Liver (tissue), 9 donors: Measurements from ENCODE around the gene RARB. TPM values are rescaled to one million over a fixed set of nuclear protein-coding genes. Genes with fewer than 3 reads are reported as not detected.

Source experiments
- DNase-seq: peaks from one replicate; pipeline ENCODE4 v3.0.0-alpha.2; 2017; ENCODE audit warnings: low spot score
- H3K27ac ChIP-seq, 2 donors: one replicate each; pipeline ENCODE4 v1.7.0; 2013; ENCODE audit warnings: inconsistent platforms in 2 of 2, low read length in 2 of 2, control low read depth in 1 of 2, low read depth in 1 of 2, mild to moderate bottlenecking in 1 of 2
- H3K27me3 ChIP-seq, 4 donors: one replicate each; pipeline versions ENCODE4 v1.6.1 to v1.7.0; 2013; ENCODE audit warnings: low read length in 3 of 4, inconsistent platforms in 1 of 4, mild to moderate bottlenecking in 1 of 4, moderate library complexity in 1 of 4; ENCODE audit not compliant: control insufficient read depth in 4 of 4, insufficient read depth in 4 of 4
- H3K36me3 ChIP-seq, 4 donors: one replicate each; pipeline versions ENCODE4 v1.6.1 to v1.7.0; 2013; ENCODE audit warnings: low read length in 3 of 4, mild to moderate bottlenecking in 3 of 4, low read depth in 1 of 4, moderate library complexity in 1 of 4; ENCODE audit not compliant: control insufficient read depth in 4 of 4, insufficient read depth in 3 of 4
- H3K4me1 ChIP-seq, 4 donors: one replicate each; pipeline versions ENCODE4 v1.6.1 to v1.7.0; 2013; ENCODE audit warnings: low read length in 3 of 4, mild to moderate bottlenecking in 3 of 4, moderate library complexity in 1 of 4; ENCODE audit not compliant: control insufficient read depth in 4 of 4, insufficient read depth in 4 of 4
- H3K4me3 ChIP-seq, 3 donors: one replicate each; pipeline versions ENCODE4 v1.6.1 to v1.7.0; 2013; ENCODE audit warnings: low read length in 3 of 3, control low read depth in 1 of 3, low read depth in 1 of 3, mild to moderate bottlenecking in 1 of 3
- H3K9ac ChIP-seq, 2 donors: one replicate each; pipeline ENCODE4 v1.7.0; 2013; ENCODE audit warnings: low read length in 2 of 2, mild to moderate bottlenecking in 2 of 2, moderate library complexity in 2 of 2, control low read depth in 1 of 2, low read depth in 1 of 2
- H3K9me3 ChIP-seq, 4 donors: one replicate each; pipeline versions ENCODE4 v1.6.1 to v1.7.0; 2013; ENCODE audit warnings: low read length in 3 of 4; ENCODE audit not compliant: control insufficient read depth in 4 of 4
- EGR1 ChIP-seq, 2 donors: IDR thresholded peaks; 2 replicates each; pipeline ENCODE4 v1.6.1; 2016 to 2018; ENCODE audit warnings: antibody characterized with exemption in 2 of 2, low read depth in 2 of 2
- FOXA1 ChIP-seq: IDR thresholded peaks from 2 replicates; pipeline ENCODE4 v1.6.1; 2016; ENCODE audit warnings: antibody characterized with exemption
- HNF4A ChIP-seq, 2 donors: conservative IDR thresholded peaks; 2 replicates each; pipeline ENCODE4 v1.6.1; 2016; ENCODE audit warnings: antibody characterized with exemption in 2 of 2, mild to moderate bottlenecking in 2 of 2
- HNF4G ChIP-seq: IDR thresholded peaks from 2 replicates; pipeline ENCODE4 v1.6.1; 2016; ENCODE audit warnings: antibody characterized with exemption
- JUND ChIP-seq, 2 donors: IDR thresholded peaks; 2 replicates each; pipeline ENCODE4 v1.6.1; 2016; ENCODE audit warnings: antibody characterized with exemption in 2 of 2
- MAX ChIP-seq: IDR thresholded peaks from 2 replicates; pipeline ENCODE4 v1.6.1; 2016; ENCODE audit warnings: antibody characterized with exemption
- NR2F2 ChIP-seq: IDR thresholded peaks from 2 replicates; pipeline ENCODE4 v1.6.1; 2016; ENCODE audit warnings: antibody characterized with exemption
- RAD21 ChIP-seq, 2 donors: IDR thresholded peaks; 2 replicates each; pipeline ENCODE4 v1.6.1; 2016; ENCODE audit warnings: antibody characterized with exemption in 2 of 2, mild to moderate bottlenecking in 2 of 2
- REST ChIP-seq: IDR thresholded peaks from 2 replicates; pipeline ENCODE4 v1.6.1; 2016; ENCODE audit warnings: antibody characterized with exemption, mild to moderate bottlenecking
- RXRA ChIP-seq, 2 donors: IDR thresholded peaks; 2 replicates each; pipeline ENCODE4 v1.6.1; 2017 to 2018; ENCODE audit warnings: antibody characterized with exemption in 2 of 2, mild to moderate bottlenecking in 1 of 2
- SP1 ChIP-seq: IDR thresholded peaks from 2 replicates; pipeline ENCODE4 v1.6.1; 2018; ENCODE audit warnings: antibody characterized with exemption, mild to moderate bottlenecking
- TAF1 ChIP-seq: conservative IDR thresholded peaks from 2 replicates; pipeline ENCODE4 v1.6.1; 2016; ENCODE audit warnings: antibody characterized with exemption, mild to moderate bottlenecking
- WGBS: extraction: QIAGEN DNeasy Blood & Tissue Kit; methylation state at CpG from one replicate; pipeline ENCODE4 v1.1.7; 2013; 5-methylcytosine and 5-hydroxymethylcytosine counted together
- polyA plus RNA-seq, 2 donors: library from polyadenylated mRNA; stranded (reverse) in 1 of 2; unstranded in 1 of 2; fragments of 200-250 nt in 1 of 2; fragments of >200 nt in 1 of 2; fragmentation: Nextera tagmentation in 1 of 2; extraction: Ambion mirVana in 1 of 2; gene quantifications; one replicate each; pipeline versions ENCODE4 v1.2.1 to v1.2.3, GENCODE V29; 2013 to 2015
- total RNA-seq, 2 donors: library from RNA; depleted of rRNA; stranded (reverse); fragments of >200 nt; gene quantifications; one replicate each; pipeline ENCODE4 v1.2.3, GENCODE V29; 2014
- TF ChIP-seq, protein P1 (sequence below): IDR thresholded peaks from 2 replicates; pipeline ENCODE4 v1.6.1; 2016; ENCODE audit warnings: antibody characterized with exemption
- TF ChIP-seq, protein P2 (sequence below): IDR thresholded peaks from 2 replicates; pipeline ENCODE4 v1.6.1; 2016; ENCODE audit warnings: antibody characterized with exemption
- donor health status: healthy.
- donor health status: healthy.
- donor health status: healthy.
- donor health status: healthy.
- donor health status: healthy.

RARB gene
- total and polyA plus RNA-seq, 4 donors: 2.1 to 3.3 (median 2.3) TPM

- Histone ChIP-seq H3K9me3 (no peaks in the 10 kb centered on the region), H3K4me3 (no peak overlapping the region), H3K27ac (no peak overlapping the region), H3K36me3 (no peaks in the 10 kb centered on the region), H3K9ac (no peak overlapping the region), H3K27me3 (no peaks in the 10 kb centered on the region), H3K4me1 (peaks cover 0 to 2% (median 0%) of the 10 kb centered on the region in 4 donors)
- WGBS: 61% methylated on average over 2 of the region's 2 CpGs
- TF ChIP-seq SP1: no peak
- TF ChIP-seq NR2F2: peak; percentile 69
- no peak for DNase-seq
Measured at GRCh38 chr3:25555695-25556437, 127.8 kb downstream of the RARB start.

- peaks cover 0 to 2% (median 0%) of the 10 kb centered on the region in 4 donors for H3K4me1 ChIP-seq
- no peak overlapping the region for H3K27ac ChIP-seq
- TF ChIP-seq SP1 (no peak), JUND (IDR thresholded peaks at IDR 0.05) (no peak), RAD21 (IDR thresholded peaks at IDR 0.05) (no peak), TAF1 (no peak), FOXA1 (no peak), HNF4A (conservative IDR thresholded peaks at IDR 0.05) (no peak), REST (no peak), HNF4G (no peak), MAX (no peak), EGR1 (IDR thresholded peaks at IDR 0.05; ENCODE audit: low read depth in 2 of 2) (no peak), RXRA (IDR thresholded peaks at IDR 0.05) (no peak)
- TF ChIP-seq, protein P1, sequence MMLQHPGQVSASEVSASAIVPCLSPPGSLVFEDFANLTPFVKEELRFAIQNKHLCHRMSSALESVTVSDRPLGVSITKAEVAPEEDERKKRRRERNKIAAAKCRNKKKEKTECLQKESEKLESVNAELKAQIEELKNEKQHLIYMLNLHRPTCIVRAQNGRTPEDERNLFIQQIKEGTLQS: no peak
- TF ChIP-seq, protein P2, sequence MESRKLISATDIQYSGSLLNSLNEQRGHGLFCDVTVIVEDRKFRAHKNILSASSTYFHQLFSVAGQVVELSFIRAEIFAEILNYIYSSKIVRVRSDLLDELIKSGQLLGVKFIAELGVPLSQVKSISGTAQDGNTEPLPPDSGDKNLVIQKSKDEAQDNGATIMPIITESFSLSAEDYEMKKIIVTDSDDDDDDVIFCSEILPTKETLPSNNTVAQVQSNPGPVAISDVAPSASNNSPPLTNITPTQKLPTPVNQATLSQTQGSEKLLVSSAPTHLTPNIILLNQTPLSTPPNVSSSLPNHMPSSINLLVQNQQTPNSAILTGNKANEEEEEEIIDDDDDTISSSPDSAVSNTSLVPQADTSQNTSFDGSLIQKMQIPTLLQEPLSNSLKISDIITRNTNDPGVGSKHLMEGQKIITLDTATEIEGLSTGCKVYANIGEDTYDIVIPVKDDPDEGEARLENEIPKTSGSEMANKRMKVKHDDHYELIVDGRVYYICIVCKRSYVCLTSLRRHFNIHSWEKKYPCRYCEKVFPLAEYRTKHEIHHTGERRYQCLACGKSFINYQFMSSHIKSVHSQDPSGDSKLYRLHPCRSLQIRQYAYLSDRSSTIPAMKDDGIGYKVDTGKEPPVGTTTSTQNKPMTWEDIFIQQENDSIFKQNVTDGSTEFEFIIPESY: no peak
- H3K9ac ChIP-seq: no peak overlapping the region
- no peaks in the 10 kb centered on the region for H3K36me3 ChIP-seq
- no peak for DNase-seq
- H3K9me3 ChIP-seq: no peaks in the 10 kb centered on the region
- no peak overlapping the region for H3K4me3 ChIP-seq
- no peaks in the 10 kb centered on the region for H3K27me3 ChIP-seq
- 79% methylated on average over 1 of the region's 1 CpG for WGBS
Measured at GRCh38 chr3:25556447-25556846, 128.4 kb downstream of the RARB start.
